H9 (cell line): ENCODE measurements around the gene DSCAM. TPM values are rescaled to one million over a fixed set of nuclear protein-coding genes. Genes with fewer than 3 reads are reported as not detected.

Source experiments
- DNase-seq: peaks from one replicate; pipeline ENCODE4 v3.0.0-alpha.2; 2017
- H2AFZ ChIP-seq: one replicate; pipeline ENCODE4 v1.6.1; 2013; ENCODE audit warnings: mild to moderate bottlenecking, low read length, control low read depth, moderate library complexity
- H2AK5ac ChIP-seq: 2 replicates; pipeline ENCODE4 v1.6.1; 2013; ENCODE audit warnings: low read length, control low read depth, mixed read lengths; ENCODE audit not compliant: insufficient read length
- H2BK120ac ChIP-seq: one replicate; pipeline ENCODE4 v1.6.1; 2013; ENCODE audit warnings: low read depth, mild to moderate bottlenecking, low read length, control low read depth, inconsistent platforms; ENCODE audit not compliant: poor library complexity, severe bottlenecking
- H2BK12ac ChIP-seq: 2 replicates; pipeline ENCODE4 v1.6.1; 2013; ENCODE audit warnings: low read length, control low read depth, mixed read lengths, low read depth; ENCODE audit not compliant: insufficient read length
- H2BK15ac ChIP-seq: 2 replicates; pipeline ENCODE4 v1.6.1; 2013; ENCODE audit warnings: low read depth, low read length, control low read depth
- H2BK20ac ChIP-seq: one replicate; pipeline ENCODE4 v1.6.1; 2013; ENCODE audit warnings: low read depth, mild to moderate bottlenecking, low read length, control low read depth, inconsistent platforms; ENCODE audit not compliant: poor library complexity, severe bottlenecking
- H2BK5ac ChIP-seq: 2 replicates; pipeline ENCODE4 v1.6.1; 2013; ENCODE audit warnings: low read length, control low read depth, mixed read lengths; ENCODE audit not compliant: insufficient read length
- H3K14ac ChIP-seq: 2 replicates; pipeline ENCODE4 v1.6.1; 2013; ENCODE audit warnings: low read length, control low read depth; ENCODE audit not compliant: insufficient read depth
- H3K18ac ChIP-seq: 2 replicates; pipeline ENCODE4 v1.6.1; 2013; ENCODE audit warnings: low read depth, mild to moderate bottlenecking, mixed read lengths, low read length, control low read depth; ENCODE audit not compliant: insufficient read length
- H3K23ac ChIP-seq: 2 replicates; pipeline ENCODE4 v1.6.1; 2013; ENCODE audit warnings: low read length, control low read depth, mixed read lengths, low read depth; ENCODE audit not compliant: insufficient read length
- H3K23me2 ChIP-seq: 2 replicates; pipeline ENCODE4 v1.6.1; 2013; ENCODE audit warnings: low read depth, mild to moderate bottlenecking, mixed read lengths, low read length, control low read depth; ENCODE audit not compliant: insufficient read length, poor library complexity, severe bottlenecking
- H3K27ac ChIP-seq: 2 replicates; pipeline ENCODE4 v1.5.1; 2013; ENCODE audit warnings: low read length, control low read depth, mixed read lengths, low read depth; ENCODE audit not compliant: insufficient read length
- H3K27me3 ChIP-seq: 2 replicates; pipeline ENCODE4 v1.6.1; 2013; ENCODE audit warnings: low read length, control low read depth, inconsistent platforms; ENCODE audit not compliant: insufficient read depth
- H3K4ac ChIP-seq: 2 replicates; pipeline ENCODE4 v1.6.1; 2013; ENCODE audit warnings: low read depth, mild to moderate bottlenecking, control low read depth, inconsistent platforms, low read length, moderate library complexity
- H3K4me1 ChIP-seq: 2 replicates; pipeline ENCODE4 v1.6.1; 2013; ENCODE audit warnings: low read length, control low read depth, inconsistent platforms; ENCODE audit not compliant: insufficient read depth
- H3K4me2 ChIP-seq: 2 replicates; pipeline ENCODE4 v1.6.1; 2013; ENCODE audit warnings: low read length, control low read depth, mixed read lengths; ENCODE audit not compliant: insufficient read length, insufficient read depth
- H3K56ac ChIP-seq: 2 replicates; pipeline ENCODE4 v1.6.1; 2013; ENCODE audit warnings: low read depth, mild to moderate bottlenecking, mixed read lengths, low read length, control low read depth; ENCODE audit not compliant: insufficient read length
- H3K79me1 ChIP-seq: 2 replicates; pipeline ENCODE4 v1.6.1; 2013; ENCODE audit warnings: low read depth, mild to moderate bottlenecking, moderate library complexity, low read length, control low read depth, inconsistent platforms; ENCODE audit not compliant: insufficient read depth, poor library complexity, severe bottlenecking
- H3K79me2 ChIP-seq: 2 replicates; pipeline ENCODE4 v1.6.1; 2013; ENCODE audit warnings: low read length, control low read depth, inconsistent platforms; ENCODE audit not compliant: insufficient read depth
- H3K9ac ChIP-seq: 2 replicates; pipeline ENCODE4 v1.6.1; 2013; ENCODE audit warnings: low read length, control low read depth, mixed read lengths; ENCODE audit not compliant: insufficient read length; ENCODE audit errors: extremely low read depth
- H3K9me3 ChIP-seq: one replicate; pipeline ENCODE4 v1.6.1; 2013; ENCODE audit warnings: low read depth, low read length, inconsistent platforms; ENCODE audit not compliant: control insufficient read depth
- H3T11ph ChIP-seq: one replicate; pipeline ENCODE4 v1.6.1; 2013; ENCODE audit warnings: mild to moderate bottlenecking, low read length, control low read depth, inconsistent platforms
- H4K20me1 ChIP-seq: one replicate; pipeline ENCODE4 v1.6.1; 2013; ENCODE audit not compliant: control insufficient read depth, insufficient read length, insufficient read depth
- H4K5ac ChIP-seq: 2 replicates; pipeline ENCODE4 v1.6.1; 2013; ENCODE audit warnings: low read depth, mild to moderate bottlenecking, mixed read lengths, low read length, control low read depth; ENCODE audit not compliant: insufficient read length
- H4K8ac ChIP-seq: replicated peaks from 2 replicates; pipeline ENCODE4 v1.6.1; 2013; ENCODE audit warnings: low read length, control low read depth, mixed read lengths, low read depth; ENCODE audit not compliant: insufficient read length
- H4K91ac ChIP-seq: 2 replicates; pipeline ENCODE4 v1.6.1; 2013; ENCODE audit warnings: low read depth, mild to moderate bottlenecking, moderate library complexity, mixed read lengths, low read length, control low read depth; ENCODE audit not compliant: insufficient read length
- H3K27ac Mint-ChIP-seq, 3 experiments: 2 replicates in 2 of 3; 3 replicates in 1 of 3; pipeline ENCODE4 v1.8.0; 2020 to 2021; ENCODE audit warnings: mixed read lengths in 3 of 3, mild to moderate bottlenecking in 1 of 3, moderate library complexity in 1 of 3
- H3K27me3 Mint-ChIP-seq: 2 replicates; pipeline ENCODE4 v1.8.0; 2021; ENCODE audit warnings: low read depth, mild to moderate bottlenecking, moderate library complexity, mixed read lengths
- H3K36me3 Mint-ChIP-seq, 3 experiments: 2 replicates in 2 of 3; 3 replicates in 1 of 3; pipeline ENCODE4 v1.8.0; 2020 to 2021; ENCODE audit warnings: low read depth in 3 of 3, mixed read lengths in 3 of 3; ENCODE audit not compliant: insufficient read depth in 1 of 3
- H3K4me1 Mint-ChIP-seq, 2 experiments: 2 replicates each; pipeline ENCODE4 v1.8.0; 2020; ENCODE audit warnings: mixed read lengths in 2 of 2
- H3K4me3 Mint-ChIP-seq, 2 experiments: 2 replicates in 1 of 2; 3 replicates in 1 of 2; pipeline ENCODE4 v1.8.0; 2020 to 2021; ENCODE audit warnings: mild to moderate bottlenecking in 2 of 2, mixed read lengths in 2 of 2, moderate library complexity in 1 of 2
- H3K9me3 Mint-ChIP-seq, 2 experiments: 2 replicates in 1 of 2; 3 replicates in 1 of 2; pipeline ENCODE4 v1.8.0; 2020; ENCODE audit warnings: mild to moderate bottlenecking in 2 of 2, mixed read lengths in 2 of 2, moderate library complexity in 1 of 2
- WGBS: extraction: QIAGEN DNeasy Blood & Tissue Kit; methylation state at CpG from one replicate; pipeline ENCODE4 v1.1.7; 2013; ENCODE audit warnings: missing lambda C conversion rate, low lambda C conversion rate, mixed read lengths; ENCODE audit not compliant: insufficient read length; ENCODE audit errors: extremely low coverage; 5-methylcytosine and 5-hydroxymethylcytosine counted together
- total RNA-seq: library from RNA; stranded (reverse); gene quantifications from 2 replicates; pipeline ENCODE4 v1.2.1, GENCODE V29; 2021
- TF ChIP-seq, protein P1 (sequence below): fragments of 200-600 bp; sonication (generic); conservative IDR thresholded peaks from 3 replicates; pipeline ENCODE4 v1.8.0; 2021; ENCODE audit warnings: antibody characterized with exemption, mild to moderate bottlenecking

The DSCAM gene
- total RNA-seq, 1 experiment from 2014 or later, result 0.17 TPM

DNA sequence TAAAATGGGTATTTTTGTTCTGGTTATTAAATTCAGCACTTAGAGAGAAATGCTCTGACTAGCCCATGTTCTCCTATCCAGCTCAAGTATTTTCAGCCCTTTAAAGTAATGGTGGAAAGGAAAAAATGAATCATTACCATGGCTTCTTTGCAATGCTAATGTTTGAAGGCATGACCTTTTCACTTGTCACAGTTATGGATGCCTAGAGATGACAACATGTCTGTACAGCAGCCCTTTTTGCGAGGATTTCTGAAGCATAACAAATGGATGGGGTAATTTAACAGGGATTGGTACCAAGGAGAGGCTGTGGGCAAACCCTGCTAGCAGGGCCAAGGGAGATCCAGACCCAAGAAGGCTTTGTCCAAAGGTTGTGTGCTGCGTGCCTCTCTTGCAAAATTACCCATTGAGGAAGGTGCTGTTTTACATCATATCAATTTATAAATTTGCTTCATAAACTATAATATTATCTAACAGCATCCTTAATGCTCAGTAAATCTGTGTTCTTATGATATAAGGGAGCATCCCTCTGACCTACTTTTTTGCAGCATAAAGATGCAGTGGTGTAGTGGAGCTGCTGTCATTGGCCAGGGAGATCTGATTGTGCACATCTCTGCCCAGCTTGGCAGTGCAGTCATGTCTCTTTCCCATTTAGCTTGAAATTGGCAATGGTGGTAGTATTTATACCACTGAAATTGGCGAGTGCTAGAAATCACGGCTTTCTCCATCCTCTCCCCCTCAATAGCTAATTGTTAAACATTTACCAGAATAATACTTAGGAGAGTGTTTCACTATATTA, 652.6 kb downstream of the DSCAM start:
- H3K79me1 ChIP-seq, result no peaks in the 10 kb centered on the region
- H3K56ac ChIP-seq, result no peak overlapping the region
- H3K79me2 ChIP-seq, result no peaks in the 10 kb centered on the region
- no peak overlapping the region for H2BK5ac ChIP-seq
- Mint-ChIP-seq H3K27me3 (no peaks in the 10 kb centered on the region), H3K9me3 (peaks cover 8 to 14% of the 10 kb centered on the region in 2 experiments), H3K4me3 (no peak overlapping the region), H3K4me1 (no peaks in the 10 kb centered on the region), H3K36me3 (peaks cover 0 to 15% (median 2%) of the 10 kb centered on the region in 3 experiments; a peak in 2 of 7 replicates), H3K27ac (no peak overlapping the region)
- H2BK12ac ChIP-seq, result no peak overlapping the region
- no peak for DNase-seq
- TF ChIP-seq, protein P1, sequence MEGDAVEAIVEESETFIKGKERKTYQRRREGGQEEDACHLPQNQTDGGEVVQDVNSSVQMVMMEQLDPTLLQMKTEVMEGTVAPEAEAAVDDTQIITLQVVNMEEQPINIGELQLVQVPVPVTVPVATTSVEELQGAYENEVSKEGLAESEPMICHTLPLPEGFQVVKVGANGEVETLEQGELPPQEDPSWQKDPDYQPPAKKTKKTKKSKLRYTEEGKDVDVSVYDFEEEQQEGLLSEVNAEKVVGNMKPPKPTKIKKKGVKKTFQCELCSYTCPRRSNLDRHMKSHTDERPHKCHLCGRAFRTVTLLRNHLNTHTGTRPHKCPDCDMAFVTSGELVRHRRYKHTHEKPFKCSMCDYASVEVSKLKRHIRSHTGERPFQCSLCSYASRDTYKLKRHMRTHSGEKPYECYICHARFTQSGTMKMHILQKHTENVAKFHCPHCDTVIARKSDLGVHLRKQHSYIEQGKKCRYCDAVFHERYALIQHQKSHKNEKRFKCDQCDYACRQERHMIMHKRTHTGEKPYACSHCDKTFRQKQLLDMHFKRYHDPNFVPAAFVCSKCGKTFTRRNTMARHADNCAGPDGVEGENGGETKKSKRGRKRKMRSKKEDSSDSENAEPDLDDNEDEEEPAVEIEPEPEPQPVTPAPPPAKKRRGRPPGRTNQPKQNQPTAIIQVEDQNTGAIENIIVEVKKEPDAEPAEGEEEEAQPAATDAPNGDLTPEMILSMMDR, result no peak
- H3K9ac ChIP-seq, result no peak overlapping the region
- H2AK5ac ChIP-seq, result no peak overlapping the region
- no peak overlapping the region for H4K5ac ChIP-seq
- H3K18ac ChIP-seq, result no peak overlapping the region
- no peak overlapping the region for H3K4me2 ChIP-seq
- H3T11ph ChIP-seq, result no peak overlapping the region
- H3K4me1 ChIP-seq, result no peaks in the 10 kb centered on the region
- H4K20me1 ChIP-seq, result no peaks in the 10 kb centered on the region
- no peak overlapping the region for H4K8ac ChIP-seq
- H3K9me3 ChIP-seq, result no peaks in the 10 kb centered on the region
- H2AFZ ChIP-seq, result no peak overlapping the region
- H4K91ac ChIP-seq, result no peak overlapping the region
- no peak overlapping the region for H3K14ac ChIP-seq
- H2BK120ac ChIP-seq, result no peak overlapping the region
- no peak overlapping the region for H3K23ac ChIP-seq
- no CpG with 5 or more reads among the region's 4 CpGs for WGBS
- H3K23me2 ChIP-seq, result no peaks in the 10 kb centered on the region
- no peak overlapping the region for H2BK15ac ChIP-seq
- no peaks in the 10 kb centered on the region for H3K27me3 ChIP-seq
- H2BK20ac ChIP-seq, result no peak overlapping the region
- no peak overlapping the region for H3K27ac ChIP-seq
- no peak overlapping the region for H3K4ac ChIP-seq
